Measurements from ENCODE around the gene PARP1.
"Not testable (repeated sequence)": the region's sequence is repeated elsewhere in the genome, so short reads cannot be mapped to it uniquely, and the experiment has no call there.

PARP1 gene

DNA sequence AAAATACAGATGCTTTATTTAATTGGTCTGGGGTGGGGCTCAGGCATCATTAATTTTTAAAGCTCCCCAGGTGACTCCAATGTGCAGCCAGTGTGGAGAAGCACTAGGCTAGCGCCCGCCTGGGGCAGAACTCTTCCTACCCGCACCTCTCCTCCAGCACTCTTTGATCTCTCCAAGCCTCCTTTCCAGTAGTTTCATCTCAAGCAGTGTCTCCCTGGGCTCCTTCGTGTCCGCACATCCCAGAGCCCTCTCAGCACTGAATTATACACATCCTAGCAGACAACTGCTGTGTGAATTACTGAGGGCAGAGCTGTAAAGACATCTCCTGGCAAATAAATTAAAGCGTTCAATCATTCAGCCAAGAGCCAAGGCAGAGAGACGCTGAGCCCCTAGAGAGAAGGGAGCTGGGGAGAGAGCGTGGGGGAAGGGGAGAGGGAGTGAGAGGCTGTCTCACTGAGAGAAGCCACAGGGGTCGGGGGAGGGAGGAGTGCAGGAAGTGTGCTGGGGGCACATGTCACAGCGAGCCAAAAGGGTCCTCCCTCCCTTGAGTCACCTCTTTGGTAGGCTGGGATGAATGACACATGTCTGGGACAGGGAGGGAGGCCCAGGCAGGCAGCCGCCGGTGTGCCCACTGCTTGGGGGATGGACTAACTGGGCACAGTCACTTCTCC is 21.0 kb upstream of the PARP1 start:
- no peak for DNase-seq (ENCODE audit: low spot score)

DNA sequence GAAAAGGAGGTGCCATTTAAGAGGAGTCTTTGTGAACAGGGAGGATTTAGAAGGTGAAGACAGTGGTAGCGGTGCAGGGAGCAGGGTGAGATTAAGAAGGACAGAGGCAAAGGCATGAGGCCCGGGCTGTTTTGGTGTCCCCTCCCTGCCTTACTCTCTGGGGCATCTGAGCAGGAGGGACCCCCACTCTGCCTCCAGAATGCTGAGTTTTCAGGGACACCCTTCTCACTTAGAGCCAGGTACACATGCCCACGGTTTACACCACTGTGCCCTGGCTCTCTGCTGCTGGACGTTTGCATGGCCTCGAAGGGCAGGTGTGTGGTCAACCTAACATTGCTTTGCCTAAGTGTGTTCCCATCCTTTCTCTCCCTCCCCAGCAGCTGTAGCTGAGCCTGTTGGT is 20.5 kb upstream of the PARP1 start:
- no peak for DNase-seq (ENCODE audit: low spot score)

DNA sequence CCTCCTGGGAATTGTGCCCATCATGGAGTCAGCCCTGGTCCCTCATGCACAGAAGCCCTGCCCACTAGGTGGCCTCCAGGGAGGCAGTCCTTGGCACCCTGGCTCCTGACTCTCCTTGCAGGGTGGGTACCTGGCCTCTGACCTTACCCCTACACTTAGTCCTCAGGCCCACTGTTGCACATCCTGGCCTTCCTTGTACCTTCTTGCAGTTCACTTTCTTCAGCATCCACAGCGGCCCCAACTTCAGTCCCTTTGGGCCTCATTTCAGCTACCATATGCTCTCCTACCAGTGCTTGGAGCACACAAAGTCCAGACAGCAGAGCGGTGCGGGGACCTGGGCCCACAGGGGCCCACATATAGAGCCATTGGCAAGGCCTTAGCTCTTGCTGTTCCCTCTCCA is 19.2 kb upstream of the PARP1 start:
- DNase-seq (ENCODE audit: low spot score), result no peak

DNA sequence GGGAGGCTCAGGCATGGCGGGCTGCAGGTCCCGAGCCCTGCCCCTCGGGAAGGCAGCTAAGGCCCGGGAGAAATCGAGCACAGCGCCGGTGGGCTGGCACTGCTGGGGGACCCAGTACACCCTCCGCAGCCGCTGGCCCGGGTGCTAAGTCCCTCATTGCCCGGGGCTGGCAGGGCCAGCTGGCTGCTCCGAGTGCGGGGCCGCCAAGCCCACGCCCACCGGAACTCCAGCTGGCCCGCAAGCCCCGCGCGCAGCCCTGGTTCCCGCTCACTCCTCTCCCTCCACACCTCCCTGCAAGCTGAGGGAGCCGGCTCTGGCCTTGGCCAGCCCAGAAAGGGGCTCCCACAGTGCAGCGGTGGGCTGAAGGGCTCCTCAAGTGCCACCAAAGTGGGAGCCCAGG is 18.5 kb upstream of the PARP1 start:
- DNase-seq (ENCODE audit: low spot score), result not testable (repeated sequence)

DNA sequence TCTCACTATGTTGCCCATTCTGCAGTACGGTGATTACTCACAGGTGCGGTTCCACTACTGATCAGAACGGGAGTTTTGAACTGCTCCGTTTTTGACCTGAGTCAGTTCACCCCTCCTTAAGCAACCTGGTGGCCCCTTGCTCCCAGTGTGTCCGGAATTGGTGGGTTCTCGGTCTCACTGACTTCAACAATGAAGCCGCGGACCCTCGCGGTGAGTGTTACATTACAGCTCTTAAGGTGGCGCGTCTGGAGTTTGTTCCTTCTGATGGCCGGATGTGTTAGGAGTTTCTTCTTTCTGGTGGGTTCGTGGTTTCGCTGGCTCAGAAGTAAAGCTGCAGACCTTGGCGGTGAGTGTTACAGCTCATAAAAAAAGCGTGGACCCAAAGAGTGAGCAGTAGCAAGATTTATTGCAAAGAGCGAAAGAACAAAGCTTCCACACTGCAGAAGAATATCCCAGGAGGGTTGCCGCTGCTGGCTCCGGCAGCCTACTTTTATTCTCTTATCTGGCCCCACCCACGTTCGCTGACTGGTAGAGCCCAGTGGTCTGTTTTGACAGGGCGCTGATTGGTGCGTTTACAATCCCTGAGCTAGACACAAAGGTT is 17.6 kb upstream of the PARP1 start:
- no peak for DNase-seq (ENCODE audit: low spot score)

DNA sequence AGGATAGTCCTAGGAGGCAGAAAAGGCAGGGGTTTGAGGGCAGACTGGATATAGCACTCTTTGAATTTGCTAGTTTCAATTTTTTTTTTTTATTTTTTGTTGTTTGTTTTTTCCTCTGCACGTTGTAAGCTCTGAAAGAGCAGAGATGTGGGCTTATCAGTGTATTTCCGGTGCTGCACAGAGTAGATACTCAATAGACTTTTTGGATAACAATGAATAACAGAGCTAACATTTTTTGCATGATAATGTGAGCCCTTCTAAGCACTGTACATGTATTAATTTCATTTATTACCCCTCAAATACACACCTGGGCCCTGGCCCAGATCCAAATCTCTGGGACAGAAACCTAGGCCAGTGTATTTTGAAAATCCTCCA is 17.1 kb upstream of the PARP1 start:
- no peak for DNase-seq (ENCODE audit: low spot score)

DNA sequence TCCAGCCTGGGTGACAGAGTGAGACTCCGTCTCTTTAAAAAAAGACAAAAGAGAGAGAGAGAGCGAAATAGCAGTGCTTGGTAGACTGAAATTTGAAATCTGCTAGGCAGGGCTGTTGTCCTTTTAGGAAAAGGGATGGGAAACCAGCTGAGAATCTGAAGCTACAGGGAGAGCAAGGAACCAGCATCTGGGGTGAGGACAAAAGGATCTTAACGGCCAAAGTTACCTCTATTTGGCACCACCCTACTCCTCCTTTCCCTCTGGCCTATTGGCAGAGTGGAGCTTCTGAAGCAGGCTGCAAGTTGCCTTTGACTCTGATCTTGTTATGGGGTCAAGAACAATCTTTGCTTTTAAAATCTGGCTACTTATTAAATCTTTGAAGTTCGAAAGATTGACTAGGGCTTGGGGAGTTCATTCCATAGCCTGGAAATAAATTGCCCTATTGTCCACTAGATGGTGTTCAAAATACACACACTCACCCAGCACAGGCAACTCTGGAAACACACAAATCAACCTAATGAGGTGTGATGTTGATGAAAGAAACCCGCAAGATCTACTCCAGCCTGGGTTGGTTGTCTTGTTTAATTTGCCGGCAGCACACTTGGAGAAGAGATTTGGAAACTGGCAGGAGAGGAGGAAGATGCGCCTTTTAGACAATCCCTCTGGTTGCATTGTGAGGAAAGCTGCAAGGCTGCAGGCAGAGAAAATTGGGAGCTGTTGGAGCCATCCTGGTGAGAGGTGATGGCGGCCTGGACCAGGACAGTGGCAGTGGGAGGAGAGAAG is 16.5 kb upstream of the PARP1 start:
- DNase-seq (ENCODE audit: low spot score), result no peak

DNA sequence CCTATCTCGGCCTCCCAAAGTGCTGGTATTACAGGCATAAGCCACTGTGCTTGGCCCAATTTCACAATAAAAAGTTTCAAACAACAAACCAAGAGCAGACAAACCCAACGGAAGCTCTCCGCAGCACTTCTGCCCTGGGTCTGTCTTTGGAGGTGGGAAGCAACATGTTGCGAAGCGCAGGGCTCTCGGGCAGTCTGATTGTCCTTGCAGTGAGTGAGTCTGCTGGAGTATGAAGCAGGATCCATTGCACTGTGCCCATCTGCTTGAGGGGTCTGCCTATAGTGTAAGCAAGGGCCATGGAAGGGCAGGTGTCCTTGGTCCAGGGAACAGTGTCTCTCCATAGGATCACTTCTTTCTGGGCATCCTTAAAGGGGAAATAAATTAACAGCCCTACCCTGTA is 14.6 kb upstream of the PARP1 start:
- no peak for DNase-seq (ENCODE audit: low spot score)

DNA sequence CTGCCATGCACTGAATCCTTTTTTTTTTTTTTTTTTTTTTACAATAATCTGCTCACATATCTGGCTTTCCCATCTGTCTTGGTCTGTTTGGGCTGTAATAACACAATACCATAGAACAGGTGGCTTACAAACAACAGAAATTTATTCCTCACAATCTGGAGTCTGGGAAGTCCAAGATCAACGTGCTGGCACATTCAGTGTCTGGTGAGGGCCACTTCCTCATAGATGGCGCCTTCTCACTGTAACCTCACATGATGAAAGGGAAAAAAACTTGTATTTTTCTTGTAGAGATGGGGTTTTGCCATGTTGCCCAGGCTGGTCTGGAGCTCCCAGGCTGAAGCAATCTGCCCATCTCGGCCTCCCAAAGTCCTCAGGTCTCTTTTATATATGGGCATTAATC is 13.0 kb upstream of the PARP1 start:
- no peak for DNase-seq (ENCODE audit: low spot score)

DNA sequence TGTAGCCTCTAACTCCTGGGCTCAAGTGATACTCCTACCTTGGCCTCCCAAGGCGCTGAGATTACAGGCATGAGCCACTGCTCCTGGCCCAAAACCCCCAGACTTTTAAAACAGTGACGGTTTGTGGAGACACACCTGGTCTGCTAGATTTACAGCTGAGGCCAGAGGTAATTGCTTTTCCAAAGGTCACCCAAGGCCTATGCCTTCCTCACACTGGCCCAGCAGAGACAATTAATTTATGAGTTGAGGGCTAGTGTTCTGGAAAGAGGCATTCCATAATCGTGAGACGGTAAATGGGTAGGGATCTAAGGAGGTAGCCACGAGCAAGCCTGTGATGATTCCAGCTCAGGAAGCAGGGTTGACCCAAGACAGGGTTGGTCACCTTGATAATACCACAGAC is 12.4 kb upstream of the PARP1 start:
- DNase-seq (ENCODE audit: low spot score), result no peak

DNA sequence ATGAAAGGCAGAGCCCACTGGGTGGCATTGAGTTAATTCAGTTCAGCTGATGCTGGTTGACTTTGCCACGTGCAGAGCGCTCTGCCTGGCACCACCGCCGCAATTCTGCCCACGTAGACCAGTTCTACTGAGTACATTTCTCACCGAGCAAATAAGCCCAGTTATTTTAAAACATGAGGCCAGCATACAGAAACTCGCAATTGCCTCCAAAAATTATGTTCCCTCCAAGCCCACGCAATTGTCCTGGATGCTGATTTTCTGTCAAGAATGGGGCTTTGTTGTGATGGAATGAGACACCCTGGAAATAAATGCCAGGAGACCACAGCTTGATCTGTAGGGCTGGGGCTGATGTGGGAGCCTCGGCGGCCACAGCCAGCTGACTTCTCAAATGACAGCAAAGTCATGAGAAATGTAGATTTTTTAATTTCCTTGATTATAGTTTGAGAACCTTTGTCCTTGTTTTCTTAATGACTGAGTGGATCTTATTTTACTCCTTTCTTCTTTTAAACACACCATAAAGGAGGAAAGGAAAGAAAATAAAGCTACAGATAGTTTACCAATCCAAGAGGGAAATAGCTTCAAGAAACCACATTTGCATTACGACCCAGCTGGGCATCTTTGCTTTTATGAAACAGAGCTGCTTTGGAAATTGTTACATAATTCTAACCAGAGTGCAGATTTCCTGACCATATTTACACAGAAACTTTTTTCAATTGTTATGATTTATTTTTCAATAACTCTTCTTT is 11.6 kb upstream of the PARP1 start:
- DNase-seq (ENCODE audit: low spot score), result no peak

DNA sequence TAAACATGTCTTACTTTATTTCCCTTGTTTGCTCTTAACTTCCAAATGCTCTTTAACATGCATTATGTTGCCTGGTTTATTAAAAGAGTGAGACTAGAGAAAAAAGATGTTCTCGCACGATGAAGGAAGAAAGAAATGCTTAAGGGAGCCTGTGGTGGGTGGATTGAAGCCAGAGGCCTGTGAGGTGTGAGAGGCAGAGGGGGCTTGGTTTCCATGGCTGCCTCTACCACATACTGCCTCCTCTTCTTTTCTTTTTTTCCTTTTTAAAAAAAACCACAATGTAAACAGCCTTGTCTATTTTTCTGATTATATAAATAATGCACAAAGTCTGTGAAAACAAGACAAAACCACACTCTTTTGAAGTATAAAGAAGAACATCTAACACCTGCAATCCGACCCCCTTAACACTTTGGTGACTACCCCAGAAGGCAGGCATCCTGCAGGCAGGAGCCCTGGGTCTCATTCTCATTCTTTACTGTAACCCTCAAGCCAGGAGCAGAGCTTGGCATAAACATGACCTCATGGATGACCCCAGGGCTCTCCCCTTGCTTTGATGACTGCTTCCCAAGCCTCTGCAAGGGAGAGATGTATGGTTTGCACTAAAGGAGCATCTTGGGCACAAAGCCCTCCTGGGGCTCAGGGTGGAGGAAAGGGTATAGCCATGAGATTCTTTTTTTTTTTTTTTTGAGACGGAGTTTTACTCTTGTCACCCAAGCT is 10.1 kb upstream of the PARP1 start:
- no peak for DNase-seq (ENCODE audit: low spot score)

DNA sequence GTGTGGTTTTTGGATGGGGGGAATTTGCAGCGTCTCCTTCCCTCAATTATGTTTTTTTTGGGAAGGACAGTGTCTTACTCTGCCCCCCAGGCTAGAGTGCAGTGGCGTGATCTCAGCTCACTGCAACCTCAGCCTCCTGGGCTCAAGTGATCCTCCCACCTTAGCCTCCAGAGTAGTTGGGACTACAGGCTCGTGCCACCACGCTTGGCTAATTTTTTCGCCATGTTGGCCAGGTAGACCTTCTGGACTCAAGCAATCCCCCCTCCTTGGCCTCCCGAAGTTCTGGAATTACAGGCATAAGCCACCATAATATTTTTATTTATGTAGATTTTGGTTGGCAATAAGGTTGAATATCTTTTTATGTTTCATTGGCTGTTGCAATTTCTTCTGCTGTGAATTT is 9.5 kb upstream of the PARP1 start:
- no peak for DNase-seq (ENCODE audit: low spot score)

DNA sequence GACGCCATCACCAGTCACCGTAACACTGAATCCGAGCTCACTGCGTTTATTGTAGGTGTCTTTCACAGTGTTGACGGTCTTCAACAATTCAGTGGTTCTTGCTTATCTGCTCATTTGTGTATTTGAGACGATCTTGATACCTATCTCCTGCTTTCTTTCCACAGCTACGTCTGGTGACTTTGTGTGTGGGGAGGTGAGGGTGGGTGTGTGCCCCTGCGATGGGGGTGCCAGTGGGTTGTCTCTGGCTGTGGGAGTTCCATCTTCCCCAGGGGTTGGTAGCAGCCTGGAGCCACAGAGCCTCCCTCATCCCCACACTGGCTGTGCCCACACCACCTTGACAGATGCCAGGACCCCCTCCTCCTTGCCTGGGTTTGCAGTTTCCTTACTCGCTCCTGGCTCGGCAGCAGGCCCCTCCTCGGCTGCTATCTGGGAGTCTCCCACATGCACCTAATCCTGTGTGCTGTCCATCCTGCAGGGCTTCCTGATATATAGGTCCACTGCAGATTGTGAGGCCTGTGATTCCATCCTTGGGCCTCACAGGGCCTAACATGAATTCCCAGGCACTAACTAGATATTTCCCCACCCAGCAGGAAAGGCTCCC is 6.3 kb upstream of the PARP1 start:
- DNase-seq (ENCODE audit: low spot score), result no peak

DNA sequence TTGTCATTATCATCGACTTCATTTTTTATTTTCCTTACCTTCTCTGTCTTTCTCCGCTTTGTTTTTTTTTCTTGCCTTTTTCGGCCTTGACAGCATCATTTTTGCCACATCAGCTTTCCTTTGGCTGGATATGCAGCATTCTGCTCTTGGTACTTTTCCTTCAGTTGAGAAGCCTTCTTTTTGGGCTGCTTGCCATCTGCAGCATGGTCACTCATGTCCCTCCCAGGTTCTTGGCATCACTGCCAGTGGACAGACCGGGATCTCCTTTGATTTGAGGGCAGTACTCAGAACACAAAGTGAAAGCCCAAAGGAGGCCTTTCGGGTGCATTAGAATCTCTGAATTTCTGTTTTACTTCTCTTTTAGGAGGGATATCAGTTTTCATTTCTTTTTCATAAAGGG is 3.7 kb upstream of the PARP1 start:
- DNase-seq (ENCODE audit: low spot score), result no peak

DNA sequence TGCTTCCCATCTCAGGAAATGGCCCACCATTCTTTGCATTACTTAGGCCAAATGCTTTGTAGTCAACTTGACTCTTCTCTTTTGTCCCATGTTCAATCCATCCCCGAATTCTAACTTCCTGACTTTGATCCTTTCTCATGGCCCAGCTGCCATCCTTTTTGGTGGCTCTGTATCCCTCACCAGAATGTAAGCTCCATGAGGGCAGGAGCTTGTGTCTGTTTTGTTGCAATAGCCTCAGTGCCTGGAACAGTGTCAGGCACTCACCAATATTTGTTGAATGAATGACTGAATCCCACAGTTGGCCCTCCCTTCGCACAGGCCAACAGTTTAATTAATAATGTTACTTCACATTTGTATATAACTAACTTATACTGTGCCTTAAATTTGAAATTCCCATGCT is 3.1 kb upstream of the PARP1 start:
- no peak for DNase-seq (ENCODE audit: low spot score)

DNA sequence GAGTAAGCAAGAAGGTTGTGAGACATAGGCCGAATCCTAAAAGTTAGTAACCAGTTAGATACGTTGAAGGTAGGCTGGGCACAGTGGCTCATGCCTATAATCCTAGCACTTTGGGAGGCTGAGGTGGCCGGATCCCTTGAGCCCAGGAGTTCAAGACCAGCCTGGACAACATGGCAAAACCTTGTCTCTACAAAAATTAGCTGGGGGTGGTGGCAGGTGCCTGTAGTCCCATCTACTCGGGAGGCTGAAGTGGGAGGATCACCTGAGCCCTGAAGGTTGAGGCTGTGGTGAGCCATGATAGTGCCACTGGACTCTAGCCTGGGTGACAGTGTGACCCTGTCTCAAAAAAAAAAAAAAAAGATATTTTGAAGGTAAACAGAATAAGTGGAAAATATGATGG is 1.5 kb upstream of the PARP1 start:
- no peak for DNase-seq (ENCODE audit: low spot score)

DNA sequence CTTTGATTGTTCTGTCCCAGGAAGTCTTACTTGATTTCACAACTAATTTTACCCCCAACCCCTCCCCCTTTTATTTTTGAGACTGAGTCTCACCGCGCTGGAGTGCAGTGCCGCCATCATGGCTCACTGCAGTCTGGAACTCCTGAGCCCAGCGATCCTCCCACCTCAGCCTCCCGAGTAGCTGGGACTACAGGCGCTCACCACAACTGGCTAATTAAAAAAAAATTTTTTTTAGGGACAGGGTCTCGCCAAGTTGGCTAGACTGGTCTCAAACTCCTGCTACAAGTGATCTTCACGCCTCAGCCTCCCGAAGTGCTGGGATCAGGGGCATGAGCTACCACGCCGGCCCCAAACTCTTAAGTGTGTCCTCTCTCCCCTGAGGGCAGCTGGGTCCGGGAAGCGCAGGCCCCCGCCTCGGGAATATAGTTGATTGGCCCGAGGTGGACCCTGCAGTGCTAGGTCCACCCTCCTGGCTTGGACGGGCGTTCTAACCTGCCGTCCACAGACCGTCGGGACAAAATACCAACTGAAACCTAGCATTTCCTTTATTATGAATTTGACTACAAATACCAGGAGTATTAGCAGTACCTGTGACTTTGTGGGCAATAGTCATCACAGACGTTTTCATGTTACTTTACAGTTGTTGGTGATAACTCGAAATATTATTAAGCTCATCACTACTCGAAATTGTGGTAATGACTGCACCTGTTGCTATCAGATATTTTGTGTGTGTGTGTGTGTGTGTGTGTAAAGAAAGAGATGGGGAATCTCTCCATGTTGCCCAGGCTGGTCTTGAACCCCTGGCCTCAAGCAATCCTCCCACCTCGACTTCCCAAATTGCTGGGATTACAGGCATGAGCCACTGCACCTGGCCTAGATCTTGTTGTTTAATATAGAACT is 642 bp upstream of the PARP1 start:
- DNase-seq (ENCODE audit: low spot score), result no peak

DNA sequence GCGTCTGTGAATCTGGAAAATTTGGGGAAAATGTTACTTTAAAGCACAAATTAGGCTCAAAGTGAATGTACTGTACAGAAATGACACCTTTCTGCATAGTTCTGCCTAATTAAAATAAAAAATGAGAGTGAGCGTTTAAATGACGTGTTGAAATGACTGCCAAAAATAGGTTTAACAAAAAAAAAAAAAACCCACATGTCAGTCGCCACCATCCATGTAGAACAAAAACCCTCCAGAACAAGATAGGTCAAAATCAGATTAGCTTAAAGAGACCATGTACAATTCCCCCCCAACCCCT is 745 bp downstream of the PARP1 start:
- DNase-seq (ENCODE audit: low spot score), result no peak

DNA sequence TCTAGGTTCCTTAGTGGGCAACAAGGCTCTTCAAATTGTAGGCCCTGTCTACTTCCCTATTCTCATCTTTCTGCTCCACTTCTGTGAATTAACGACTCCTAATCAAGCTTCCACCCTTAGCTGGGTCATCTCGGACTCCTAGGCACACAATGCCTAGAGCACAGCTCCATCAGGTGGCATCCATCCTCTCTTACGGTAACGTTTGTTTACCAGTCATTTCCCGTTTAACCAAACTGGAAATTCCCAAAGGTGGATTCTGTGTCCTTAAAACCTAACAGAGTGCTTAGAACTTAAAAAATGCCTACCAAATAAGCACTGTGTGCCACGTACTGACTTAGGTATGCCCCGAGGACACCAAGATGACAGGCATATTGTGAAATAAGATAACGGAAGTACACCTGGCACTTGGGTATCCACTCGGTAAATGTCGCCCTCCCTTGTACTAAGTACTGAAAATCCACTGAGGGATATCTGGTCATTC is 1.5 kb downstream of the PARP1 start:
- DNase-seq (ENCODE audit: low spot score), result peak; percentile 35

Data from LoVo (cell line).